Upper lobe of left lung (tissue), 4 donors: Measurements from ENCODE around the gene CENPM.

Experiments
- CTCF ChIP-seq, 6 experiments: fragments of 450-650 bp in 4 of 6; fragments of 200-600 bp in 2 of 6; sonication (generic) in 2 of 6; IDR thresholded peaks; one replicate each; pipeline ENCODE4 v1.5.1; 2016 to 2019; ENCODE audit warnings: antibody characterized with exemption in 6 of 6
- POLR2A ChIP-seq, 4 donors: fragments of 450-650 bp; IDR thresholded peaks; one replicate each; pipeline ENCODE4 v1.5.1; 2016 to 2017; ENCODE audit warnings: antibody characterized with exemption in 4 of 4, mild to moderate bottlenecking in 2 of 4

GRCh38 chr22:41969110-41969646 lies 22.2 kb upstream of the CENPM start, which contains the start of gene SEPTIN3:
- TF ChIP-seq CTCF (IDR thresholded peaks at IDR 0.05): no peak
- no peak for TF ChIP-seq POLR2A (IDR thresholded peaks at IDR 0.05)
